Choroid plexus epithelial cell (primary cell): ENCODE data around the gene CSK.

Experiments
- DNase-seq: peaks from one replicate; pipeline ENCODE4 v3.0.0-alpha.2; 2010; ENCODE audit warnings: low read depth
- H3K4me3 ChIP-seq: 2 replicates; pipeline ENCODE4 v1.5.1; 2011; ENCODE audit warnings: low read depth, mild to moderate bottlenecking, control low read depth, low read length, moderate library complexity
- CTCF ChIP-seq: conservative IDR thresholded peaks from 2 replicates; pipeline ENCODE4 v1.5.1; 2011; ENCODE audit warnings: low read depth, mild to moderate bottlenecking, control low read depth, inconsistent platforms, low read length, moderate library complexity

Gene CSK

GRCh38 chr15:74839526-74840395, 57.9 kb downstream of the CSK start:
- DNase-seq, result no peak
- H3K4me3 ChIP-seq, result no peak overlapping the region
- TF ChIP-seq CTCF, result no peak

DNA sequence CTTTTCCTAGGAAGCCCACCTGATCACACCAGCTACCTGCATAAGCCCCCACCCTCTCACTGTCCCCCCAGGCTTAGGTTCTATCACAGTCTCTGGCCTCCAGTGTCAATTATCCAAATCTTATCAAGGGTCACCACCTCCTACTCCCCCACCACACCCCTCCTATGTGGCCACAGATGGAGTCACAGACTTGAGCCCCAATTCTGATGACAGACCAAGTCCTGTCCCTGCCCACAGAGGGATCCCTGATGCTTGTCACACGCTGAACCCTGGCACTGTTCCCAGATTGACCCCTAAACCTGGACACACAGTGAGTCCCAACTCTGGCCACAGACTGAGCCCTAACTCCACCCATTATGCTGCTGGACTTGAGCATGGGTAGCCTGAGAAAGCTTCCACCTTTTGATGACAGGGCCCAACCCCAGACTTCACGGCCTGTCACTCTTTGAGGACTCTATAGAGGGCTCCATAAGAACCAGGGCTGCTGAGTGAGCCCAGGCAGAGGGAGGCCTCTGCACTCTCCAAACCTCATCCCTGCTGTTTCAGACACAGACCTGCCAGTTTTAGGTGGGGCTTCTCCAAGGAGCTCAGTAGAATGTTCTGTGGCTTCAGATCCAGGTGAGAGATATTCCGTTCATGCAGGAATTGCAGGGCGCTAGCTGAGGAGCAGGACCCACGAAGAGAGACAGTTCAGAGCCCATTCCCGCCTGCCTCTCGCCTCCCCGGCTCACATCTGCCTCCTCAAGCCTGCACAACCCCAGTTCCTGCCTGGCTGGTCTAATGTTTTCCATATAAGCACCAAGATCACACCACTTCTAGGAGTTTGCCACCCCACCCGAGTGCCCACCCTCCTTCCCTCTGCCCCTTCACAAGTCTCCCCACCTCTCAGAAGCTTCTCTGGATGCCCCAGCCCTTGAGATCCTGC, 59.2 kb downstream of the CSK start:
- H3K4me3 ChIP-seq, result no peak overlapping the region
- no peak for TF ChIP-seq CTCF
- DNase-seq, result no peak

DNA sequence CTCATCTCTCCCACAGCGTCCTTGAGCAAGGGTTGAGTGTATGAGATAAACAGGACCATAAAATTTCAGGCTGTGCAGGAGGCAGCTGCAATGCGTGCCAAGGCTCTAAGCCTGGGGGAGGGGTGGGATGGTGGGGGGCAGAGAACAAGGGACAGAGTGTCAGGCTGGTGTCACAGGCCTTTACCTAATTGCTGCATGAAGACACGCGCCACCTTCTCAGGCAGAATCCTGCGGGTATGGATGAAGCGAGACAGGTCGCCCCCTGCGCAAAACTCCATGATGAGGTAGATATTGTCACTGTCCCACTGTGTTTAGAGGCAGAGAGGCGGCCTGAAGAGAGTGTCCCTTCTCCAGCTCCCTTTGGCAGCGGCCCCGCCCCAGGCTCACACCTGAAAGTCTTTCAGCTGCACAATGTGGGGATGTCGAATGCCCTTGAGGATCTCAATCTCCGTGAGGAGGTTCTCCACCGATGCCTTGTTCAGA, 60.1 kb downstream of the CSK start:
- TF ChIP-seq CTCF, result no peak
- H3K4me3 ChIP-seq, result peak overlapping the region; percentile 86
- no peak for DNase-seq

- no peak for TF ChIP-seq CTCF
- DNase-seq, result peak; percentile 91
- H3K4me3 ChIP-seq, result peak within 1 kb of the TSS; percentile 86
These were observed 60.9 kb downstream of the CSK start, which contains the start of gene ULK3 for GRCh38 chr15:74842581-74843444. ULK3 (minus strand) TSS chr15:74843156; CDS start chr15:74843105, 51 bp downstream.

GRCh38 chr15:74843445-74843828, 61.6 kb downstream of the CSK start:
- TF ChIP-seq CTCF, result no peak
- peak overlapping the region; percentile 62 for H3K4me3 ChIP-seq
- no peak for DNase-seq

DNA sequence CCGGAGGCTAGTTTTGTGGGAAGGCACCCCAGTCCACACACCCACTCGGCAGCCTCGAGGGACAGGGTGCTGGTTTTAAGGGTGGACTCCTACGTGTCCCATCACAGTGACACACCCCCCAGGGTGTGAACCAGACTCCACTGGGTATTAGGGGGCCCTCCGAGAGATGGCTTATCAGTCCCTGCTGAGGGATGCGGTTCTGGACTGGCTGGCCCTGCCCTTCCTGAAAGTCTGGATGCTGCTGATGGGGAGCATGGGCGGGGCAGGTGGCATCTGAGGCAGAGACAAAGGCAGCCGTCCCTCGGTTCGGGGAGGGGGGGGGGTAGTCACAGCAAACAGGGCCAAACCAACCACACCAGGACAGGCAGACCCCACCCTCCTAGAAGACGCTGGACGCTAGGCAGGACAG, 62.0 kb downstream of the CSK start:
- H3K4me3 ChIP-seq, result no peak overlapping the region
- no peak for DNase-seq
- TF ChIP-seq CTCF, result no peak
